ENCODE results near the gene SCAMP2.

DNA sequence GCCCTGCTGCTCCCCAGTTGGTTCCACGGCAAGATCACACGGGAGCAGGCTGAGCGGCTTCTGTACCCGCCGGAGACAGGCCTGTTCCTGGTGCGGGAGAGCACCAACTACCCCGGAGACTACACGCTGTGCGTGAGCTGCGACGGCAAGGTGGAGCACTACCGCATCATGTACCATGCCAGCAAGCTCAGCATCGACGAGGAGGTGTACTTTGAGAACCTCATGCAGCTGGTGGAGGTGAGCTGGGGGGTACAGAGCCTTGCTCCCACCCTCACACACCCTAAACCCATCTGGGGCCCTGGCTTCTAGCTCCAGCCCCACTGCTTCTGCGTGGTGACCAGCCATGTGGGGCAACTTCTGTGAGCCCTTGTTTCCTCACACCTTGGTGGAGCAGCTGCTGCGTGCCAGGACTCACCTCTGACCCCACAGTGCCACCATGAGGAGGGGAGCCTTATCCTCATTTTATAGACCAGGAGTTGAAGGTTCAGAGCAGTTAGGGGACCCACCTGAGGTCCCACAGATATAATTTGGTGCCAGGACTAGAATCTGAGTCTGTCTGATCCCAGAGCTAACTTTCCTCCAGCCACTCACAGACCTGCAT lies 73.8 kb downstream of the SCAMP2 start:
- TF ChIP-seq, protein P1, sequence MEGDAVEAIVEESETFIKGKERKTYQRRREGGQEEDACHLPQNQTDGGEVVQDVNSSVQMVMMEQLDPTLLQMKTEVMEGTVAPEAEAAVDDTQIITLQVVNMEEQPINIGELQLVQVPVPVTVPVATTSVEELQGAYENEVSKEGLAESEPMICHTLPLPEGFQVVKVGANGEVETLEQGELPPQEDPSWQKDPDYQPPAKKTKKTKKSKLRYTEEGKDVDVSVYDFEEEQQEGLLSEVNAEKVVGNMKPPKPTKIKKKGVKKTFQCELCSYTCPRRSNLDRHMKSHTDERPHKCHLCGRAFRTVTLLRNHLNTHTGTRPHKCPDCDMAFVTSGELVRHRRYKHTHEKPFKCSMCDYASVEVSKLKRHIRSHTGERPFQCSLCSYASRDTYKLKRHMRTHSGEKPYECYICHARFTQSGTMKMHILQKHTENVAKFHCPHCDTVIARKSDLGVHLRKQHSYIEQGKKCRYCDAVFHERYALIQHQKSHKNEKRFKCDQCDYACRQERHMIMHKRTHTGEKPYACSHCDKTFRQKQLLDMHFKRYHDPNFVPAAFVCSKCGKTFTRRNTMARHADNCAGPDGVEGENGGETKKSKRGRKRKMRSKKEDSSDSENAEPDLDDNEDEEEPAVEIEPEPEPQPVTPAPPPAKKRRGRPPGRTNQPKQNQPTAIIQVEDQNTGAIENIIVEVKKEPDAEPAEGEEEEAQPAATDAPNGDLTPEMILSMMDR (conservative IDR thresholded peaks at IDR 0.05 in 1 of 2, IDR thresholded peaks at IDR 0.05 in 1 of 2; ENCODE audit: extremely low read depth in 1 of 2, insufficient read depth in 1 of 2, low read depth in 1 of 2, low read length in 2 of 2) = no peak
- TF ChIP-seq EZH2 (IDR thresholded peaks at IDR 0.05; ENCODE audit: borderline replicate concordance, low read length) = no peak
